ENCODE results near the gene DGCR6.
"Not testable (repeated sequence)": the region's sequence is repeated elsewhere in the genome, so short reads cannot be mapped to it uniquely, and the experiment has no call there.

Gene DGCR6

DNA sequence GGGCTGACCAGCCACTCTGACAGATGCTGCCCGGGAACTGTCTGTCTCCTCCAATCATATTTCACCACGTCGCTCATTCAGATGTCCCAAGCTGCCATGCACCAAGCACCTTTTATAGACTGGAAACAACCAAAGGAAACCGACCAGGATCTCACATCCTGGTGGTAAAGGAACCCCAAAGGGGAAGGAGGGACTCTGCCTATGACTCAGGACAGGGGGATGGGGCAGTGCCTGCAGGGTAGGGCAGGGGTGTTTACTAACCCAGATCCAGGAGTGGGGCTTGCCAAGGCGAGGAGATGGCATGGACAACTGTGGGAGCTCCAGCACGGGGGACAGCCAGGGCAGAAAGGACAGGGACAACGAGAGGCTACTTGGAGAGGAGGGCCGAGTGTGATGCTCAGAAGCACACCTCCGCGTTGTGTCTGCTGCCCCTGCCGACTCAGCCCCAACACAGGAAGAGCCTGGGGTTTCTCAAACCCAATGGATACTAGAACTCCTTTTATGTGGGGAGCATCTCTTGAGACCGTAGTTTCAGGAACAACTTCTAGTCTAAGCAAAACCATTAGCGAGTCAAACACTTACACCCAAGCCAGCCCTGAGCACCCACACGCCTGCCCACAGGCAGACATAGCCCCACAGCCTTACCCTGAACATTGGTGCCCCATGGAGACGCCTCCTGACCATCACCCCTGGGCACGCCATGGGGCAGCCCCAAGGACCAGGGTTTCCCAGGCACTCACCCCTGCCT is 26.0 kb downstream of the DGCR6 start:
- DNase-seq, result no peak

DNA sequence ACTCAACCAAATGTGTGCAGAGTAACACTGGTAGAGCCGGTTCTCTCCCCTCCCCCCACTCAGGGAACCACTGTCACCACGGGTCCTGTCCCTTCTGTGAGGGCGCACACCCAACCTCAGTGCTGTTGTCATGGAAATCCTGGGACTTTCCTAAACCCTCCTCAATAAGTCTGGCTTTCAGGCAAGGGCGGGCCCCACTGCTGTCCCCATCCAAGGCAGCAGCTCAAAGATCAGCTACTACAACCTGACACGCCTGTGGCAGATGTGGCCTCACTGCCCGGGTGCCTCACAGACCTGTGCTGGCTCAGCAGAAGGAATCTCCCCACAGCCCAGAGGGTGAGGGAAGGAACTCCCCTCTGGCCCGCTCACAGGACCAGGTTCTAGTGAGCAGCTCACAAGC is 27.8 kb downstream of the DGCR6 start:
- DNase-seq, result no peak

DNA sequence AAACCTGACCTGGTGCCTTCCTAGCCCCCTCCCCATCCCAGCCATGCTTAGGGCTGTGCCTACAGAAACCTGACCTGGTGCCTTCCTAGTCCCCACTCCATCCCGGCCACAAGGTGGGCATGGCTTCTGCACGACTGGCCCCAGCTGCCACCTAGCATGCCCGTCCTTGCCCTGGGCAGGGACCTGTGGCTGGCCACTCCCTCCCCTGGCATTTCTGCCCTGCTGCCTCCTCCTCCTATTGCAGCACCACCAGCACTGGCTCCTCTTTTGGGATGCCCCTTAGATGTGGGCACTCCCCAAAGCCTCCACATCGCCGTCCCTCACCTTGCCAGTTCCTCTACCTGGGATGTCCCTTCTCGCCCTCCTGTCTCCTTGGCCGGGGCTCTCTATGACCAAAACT is 28.6 kb downstream of the DGCR6 start:
- DNase-seq, result not testable (repeated sequence)

DNA sequence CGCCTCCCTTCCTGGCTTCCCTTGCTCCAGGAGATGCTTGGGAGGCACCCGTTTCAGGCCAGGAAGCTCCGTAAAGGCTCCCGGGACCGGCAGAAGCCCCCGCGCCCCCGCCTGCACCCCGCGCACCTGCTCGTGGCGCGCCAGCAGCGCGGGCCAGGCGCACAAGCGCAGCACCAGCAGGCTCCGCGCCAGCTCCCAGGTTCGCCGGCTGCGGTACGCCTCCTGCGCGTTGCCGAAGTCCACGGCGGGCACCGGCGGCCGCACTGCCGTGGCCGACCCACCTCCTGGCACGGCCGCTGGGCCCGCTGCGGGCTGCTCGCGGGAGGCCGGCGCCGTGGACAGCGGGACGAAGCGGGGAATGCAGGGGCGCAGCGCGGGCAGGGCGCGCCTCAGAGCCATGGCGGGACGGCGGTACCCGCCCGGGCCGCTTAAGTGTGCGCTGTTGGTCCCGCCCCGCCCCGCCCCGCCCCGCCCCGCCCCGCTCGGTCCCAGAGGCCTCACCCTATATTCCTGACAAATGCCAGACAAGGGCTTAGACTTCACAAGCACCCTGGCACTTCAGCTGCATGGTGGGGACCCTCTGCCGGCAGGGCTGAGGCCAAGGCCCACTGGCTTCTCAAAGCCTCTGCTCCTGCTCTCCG is 29.9 kb downstream of the DGCR6 start, which contains the start of gene PRODH:
PRODH (minus strand) TSS at position 405 of the 641 bp plus-strand sequence; CDS start at position 399, 6 bp downstream.
- DNase-seq, result no peak

GRCh38 chr22:18938691-18939090 is 32.6 kb downstream of the DGCR6 start:
- DNase-seq, result not testable (repeated sequence)

DNA sequence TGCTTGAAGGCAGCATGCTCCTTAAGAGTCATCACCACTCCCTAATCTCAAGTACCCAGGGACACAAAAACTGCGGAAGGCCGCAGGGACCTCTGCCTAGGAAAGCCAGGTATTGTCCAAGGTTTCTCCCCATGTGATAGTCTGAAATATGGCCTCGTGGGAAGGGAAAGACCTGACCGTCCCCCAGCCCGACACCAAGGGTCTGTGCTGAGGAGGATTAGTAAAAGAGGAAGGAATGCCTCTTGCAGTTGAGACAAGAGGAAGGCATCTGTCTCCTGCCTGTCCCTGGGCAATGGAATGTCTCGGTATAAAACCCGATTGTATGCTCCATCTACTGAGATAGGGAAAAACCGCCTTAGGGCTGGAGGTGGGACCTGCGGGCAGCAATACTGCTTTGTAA is 41.0 kb downstream of the DGCR6 start:
- DNase-seq, result not testable (repeated sequence)

GRCh38 chr22:18947905-18948304 is 41.8 kb downstream of the DGCR6 start:
- no peak for DNase-seq

DNA sequence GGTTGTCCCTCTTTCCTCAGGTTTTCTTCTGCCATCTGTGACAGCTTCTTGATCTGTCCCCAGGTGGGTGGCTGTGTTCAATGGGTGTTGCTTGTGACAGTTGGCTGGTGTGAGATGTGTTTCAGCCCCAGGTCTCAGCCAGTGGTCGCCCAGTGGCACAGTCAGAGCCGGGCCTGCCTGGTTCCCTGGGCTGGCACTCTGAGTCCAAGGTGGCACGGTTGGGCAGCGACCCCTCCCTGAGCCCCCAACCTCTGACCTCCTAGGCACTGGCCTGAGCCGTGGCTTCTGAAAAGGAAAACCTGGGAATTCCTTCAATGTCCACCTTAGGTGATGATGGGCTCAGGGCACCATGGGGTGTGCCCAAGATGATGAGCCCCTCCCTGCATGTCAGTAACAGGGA is 44.0 kb downstream of the DGCR6 start:
- DNase-seq, result no peak

GRCh38 chr22:18952022-18952421 is 45.9 kb downstream of the DGCR6 start:
- DNase-seq, result no peak

GRCh38 chr22:18953128-18953527 is 47.0 kb downstream of the DGCR6 start:
- not testable (repeated sequence) for DNase-seq

- DNase-seq, result not testable (repeated sequence)
These were observed 48.3 kb downstream of the DGCR6 start for GRCh38 chr22:18954303-18954989.

- DNase-seq, result no peak
These were observed 49.0 kb downstream of the DGCR6 start for GRCh38 chr22:18954990-18955571.

- no peak for DNase-seq
These were observed 49.6 kb downstream of the DGCR6 start for GRCh38 chr22:18955696-18956095.

DNA sequence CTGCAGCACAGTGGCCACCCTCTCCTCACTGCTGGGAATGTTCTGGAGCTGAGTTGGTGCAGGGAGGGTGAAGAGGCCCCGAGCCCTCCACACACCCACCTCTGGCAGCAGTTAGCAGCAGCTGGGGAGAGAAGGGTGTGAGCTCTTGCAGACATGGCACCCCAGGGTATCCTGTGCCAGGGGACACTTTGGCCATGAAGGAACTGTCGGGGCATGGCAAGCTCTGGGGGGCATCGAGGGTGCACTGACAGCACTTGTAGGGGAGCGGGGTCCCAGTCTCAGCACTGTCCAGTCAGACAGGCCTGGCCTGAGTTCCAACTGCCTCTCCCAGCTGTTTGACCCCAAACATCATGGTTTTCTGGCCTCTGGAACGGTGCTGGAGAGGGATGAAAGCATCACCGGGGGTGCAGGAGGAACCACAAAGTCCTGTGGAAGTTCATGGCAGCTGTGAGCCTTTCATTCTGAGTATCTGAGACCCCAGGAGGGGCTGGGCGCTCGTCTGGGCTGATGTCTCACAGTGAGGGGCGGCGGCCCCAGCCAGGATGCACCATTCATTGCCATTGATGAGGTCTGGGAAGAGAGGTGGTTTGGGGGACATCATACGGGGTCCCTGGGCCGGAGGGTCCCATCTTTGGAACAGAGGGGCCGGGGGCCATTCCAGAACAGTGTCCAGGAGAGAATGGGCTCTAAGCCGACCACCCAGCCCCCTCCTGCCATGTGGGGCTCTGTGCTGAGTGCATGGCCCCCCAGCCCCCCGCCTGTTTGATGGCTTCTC is 50.2 kb downstream of the DGCR6 start:
- DNase-seq, result not testable (repeated sequence)

GRCh38 chr22:18956956-18957355 is 50.8 kb downstream of the DGCR6 start:
- DNase-seq, result not testable (repeated sequence)

- DNase-seq, result not testable (repeated sequence)
These were observed 51.7 kb downstream of the DGCR6 start for GRCh38 chr22:18957621-18958320.

GRCh38 chr22:18958321-18958705 is 52.2 kb downstream of the DGCR6 start:
- not testable (repeated sequence) for DNase-seq

GRCh38 chr22:18958738-18959137 is 52.6 kb downstream of the DGCR6 start:
- DNase-seq, result not testable (repeated sequence)

DNA sequence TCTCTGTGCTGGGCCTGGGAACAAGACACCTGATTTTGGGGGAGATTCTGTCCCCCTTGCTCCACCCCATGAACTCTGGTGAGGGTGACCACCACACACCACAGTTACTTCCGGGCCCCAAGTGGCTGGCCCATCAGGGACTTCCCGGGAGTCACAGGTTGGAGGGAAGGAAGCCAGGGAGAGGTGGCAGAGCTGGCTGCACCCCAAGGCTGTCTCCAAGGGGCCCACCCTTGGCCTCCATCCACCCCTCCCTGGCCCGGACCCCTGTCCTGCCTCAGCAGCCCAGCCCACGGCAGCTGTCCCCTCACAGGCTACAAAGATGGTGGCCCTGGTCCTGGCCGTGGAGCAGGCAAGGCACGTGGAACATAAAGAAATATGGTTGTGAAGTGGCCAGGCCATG is 53.1 kb downstream of the DGCR6 start:
- DNase-seq, result not testable (repeated sequence)

DNA sequence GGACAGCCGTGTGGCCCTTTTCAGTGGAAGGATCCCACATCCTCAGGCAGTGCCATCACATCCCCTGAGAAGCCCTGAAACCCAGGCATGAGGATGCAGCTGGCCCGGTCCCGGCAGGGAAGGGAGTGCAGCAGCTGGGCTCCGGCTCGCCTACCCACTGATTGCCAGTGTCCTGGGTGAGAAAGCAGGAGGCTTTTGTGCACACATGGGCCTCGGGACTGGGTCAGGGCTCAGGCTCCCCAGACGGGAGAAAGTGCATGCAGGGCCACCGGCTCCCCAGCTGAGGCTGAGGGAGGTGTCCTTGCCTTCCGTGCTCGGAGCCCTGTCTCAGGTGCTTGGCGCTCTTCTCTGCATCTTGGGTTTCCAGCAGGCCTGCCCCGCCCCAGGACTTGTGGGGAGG is 53.6 kb downstream of the DGCR6 start:
- not testable (repeated sequence) for DNase-seq

DNA sequence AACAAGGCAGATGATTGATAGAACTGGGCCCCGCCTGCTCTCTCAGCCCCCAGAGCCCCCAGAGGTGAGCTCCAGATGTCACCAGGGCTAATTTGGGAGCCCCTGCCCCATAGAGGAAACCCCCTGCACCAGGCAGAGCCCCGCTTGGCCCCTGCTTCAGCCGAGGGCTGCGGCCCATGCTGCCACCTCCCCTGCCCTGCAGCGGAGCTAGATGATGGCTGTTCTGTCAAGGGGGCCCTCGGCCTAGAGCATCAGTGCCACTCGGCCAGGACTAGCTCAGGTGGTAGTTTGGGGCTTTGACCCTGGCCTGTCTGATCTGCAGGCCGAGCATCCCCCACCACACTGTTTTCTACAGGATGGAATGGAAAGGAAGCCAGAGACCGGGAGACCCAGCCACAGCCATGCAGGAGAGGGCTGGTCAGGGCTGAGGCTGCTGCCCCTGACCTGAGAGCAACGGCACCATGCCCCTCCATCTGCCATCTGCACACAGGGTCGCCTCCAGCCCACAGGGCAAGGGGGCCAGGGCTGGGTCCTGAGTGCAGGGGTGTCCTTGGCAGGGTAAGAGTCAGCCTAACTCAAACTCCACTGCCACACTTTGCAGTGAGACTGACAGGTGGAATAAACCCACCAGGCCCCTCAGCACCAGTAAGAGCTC is 54.2 kb downstream of the DGCR6 start:
- DNase-seq, result not testable (repeated sequence)

Data from SIG-M5 (cell line).